ENCODE data around the gene ZCCHC14. TPM values are rescaled to one million over a fixed set of nuclear protein-coding genes. Genes with fewer than 3 reads are reported as not detected.
A peak's percentile ranks its signal among the peaks of the same experiment; 100 is the strongest.

ZCCHC14 gene
- total and polyA plus RNA-seq, 2 donors (not counting 1 experiment from before 2014, with no cell fraction given) = 0.70 to 4.4 TPM

- peak overlapping the region; percentile 83 to 95 for H3K27ac ChIP-seq (ENCODE audit: low read length in 2 of 2)
- Mint-ChIP-seq H3K27ac (peak overlapping the region; percentile 96), H3K4me3 (peak overlapping the region; percentile 87), H3K27me3 (no peaks in the 10 kb centered on the region), H3K9me3 (ENCODE audit: insufficient read depth) (peaks cover 3% of the 10 kb centered on the region), H3K4me1 (peaks cover 56% of the 10 kb centered on the region)
- H3K4me1 ChIP-seq (ENCODE audit: control insufficient read depth in 2 of 2, insufficient read depth in 2 of 2, low read length in 2 of 2) = peaks cover 51 to 57% of the 10 kb centered on the region in 2 donors
- H3K4me3 ChIP-seq (ENCODE audit: control extremely low read depth in 1 of 5, extremely low read depth in 1 of 5, insufficient read depth in 1 of 5, low read depth in 2 of 5, low read length in 4 of 5) = peak overlapping the region; percentile 8 to 68 (median 57)
- POLR2A ChIA-PET = no interaction called here
- DNase-seq (no peak), ATAC-seq (ENCODE audit: low read depth) (no peak)
- no peaks in the 10 kb centered on the region for H3K9me3 ChIP-seq (ENCODE audit: control extremely low read depth in 1 of 3, control insufficient read depth in 2 of 3, insufficient read depth in 1 of 3, low read length in 2 of 3)
- peak overlapping the region; percentile 81 for H3K4me2 ChIP-seq (replicated peaks; ENCODE audit: low read depth, low read length, poor library complexity, severe bottlenecking)
- CTCF ChIA-PET = no interaction called here
- WGBS (ENCODE audit: insufficient coverage) = 13% methylated on average over 43 of the region's 44 CpGs
- intact Hi-C loops (cut with micrococcal nuclease) = no loop called here
- H3K36me3 ChIP-seq (replicated peaks in 1 of 2; ENCODE audit: control extremely low read depth in 1 of 2, control insufficient read depth in 1 of 2, extremely low read depth in 1 of 2, insufficient read depth in 2 of 2, low read length in 1 of 2) = no peaks in the 10 kb centered on the region
- peaks cover 38% of the 10 kb centered on the region for H3K79me2 ChIP-seq (ENCODE audit: control insufficient read depth, insufficient read depth, low read length)
- H4K20me1 ChIP-seq (ENCODE audit: control insufficient read depth, insufficient read depth, low read length, poor library complexity, severe bottlenecking) = peaks cover 38% of the 10 kb centered on the region
- peak overlapping the region; percentile 75 for H3K9ac ChIP-seq (ENCODE audit: low read length)
- H3K27me3 ChIP-seq (replicated peaks in 1 of 4; ENCODE audit: control extremely low read depth in 1 of 4, control insufficient read depth in 3 of 4, insufficient read depth in 4 of 4, low read length in 3 of 4) = no peaks in the 10 kb centered on the region
- no peak for TF ChIP-seq EZH2 (IDR thresholded peaks at IDR 0.05; ENCODE audit: borderline replicate concordance, insufficient read depth, low read depth, low read length, poor library complexity, severe bottlenecking)
- TF ChIP-seq, protein P1, sequence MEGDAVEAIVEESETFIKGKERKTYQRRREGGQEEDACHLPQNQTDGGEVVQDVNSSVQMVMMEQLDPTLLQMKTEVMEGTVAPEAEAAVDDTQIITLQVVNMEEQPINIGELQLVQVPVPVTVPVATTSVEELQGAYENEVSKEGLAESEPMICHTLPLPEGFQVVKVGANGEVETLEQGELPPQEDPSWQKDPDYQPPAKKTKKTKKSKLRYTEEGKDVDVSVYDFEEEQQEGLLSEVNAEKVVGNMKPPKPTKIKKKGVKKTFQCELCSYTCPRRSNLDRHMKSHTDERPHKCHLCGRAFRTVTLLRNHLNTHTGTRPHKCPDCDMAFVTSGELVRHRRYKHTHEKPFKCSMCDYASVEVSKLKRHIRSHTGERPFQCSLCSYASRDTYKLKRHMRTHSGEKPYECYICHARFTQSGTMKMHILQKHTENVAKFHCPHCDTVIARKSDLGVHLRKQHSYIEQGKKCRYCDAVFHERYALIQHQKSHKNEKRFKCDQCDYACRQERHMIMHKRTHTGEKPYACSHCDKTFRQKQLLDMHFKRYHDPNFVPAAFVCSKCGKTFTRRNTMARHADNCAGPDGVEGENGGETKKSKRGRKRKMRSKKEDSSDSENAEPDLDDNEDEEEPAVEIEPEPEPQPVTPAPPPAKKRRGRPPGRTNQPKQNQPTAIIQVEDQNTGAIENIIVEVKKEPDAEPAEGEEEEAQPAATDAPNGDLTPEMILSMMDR (IDR thresholded peaks at IDR 0.05) = no peak
- H2AFZ ChIP-seq (ENCODE audit: insufficient read depth, low read depth, low read length, poor library complexity, severe bottlenecking) = peak overlapping the region; percentile 77
Measured at GRCh38 chr16:87391324-87391949, 101.4 kb downstream of the ZCCHC14 start.

DNA sequence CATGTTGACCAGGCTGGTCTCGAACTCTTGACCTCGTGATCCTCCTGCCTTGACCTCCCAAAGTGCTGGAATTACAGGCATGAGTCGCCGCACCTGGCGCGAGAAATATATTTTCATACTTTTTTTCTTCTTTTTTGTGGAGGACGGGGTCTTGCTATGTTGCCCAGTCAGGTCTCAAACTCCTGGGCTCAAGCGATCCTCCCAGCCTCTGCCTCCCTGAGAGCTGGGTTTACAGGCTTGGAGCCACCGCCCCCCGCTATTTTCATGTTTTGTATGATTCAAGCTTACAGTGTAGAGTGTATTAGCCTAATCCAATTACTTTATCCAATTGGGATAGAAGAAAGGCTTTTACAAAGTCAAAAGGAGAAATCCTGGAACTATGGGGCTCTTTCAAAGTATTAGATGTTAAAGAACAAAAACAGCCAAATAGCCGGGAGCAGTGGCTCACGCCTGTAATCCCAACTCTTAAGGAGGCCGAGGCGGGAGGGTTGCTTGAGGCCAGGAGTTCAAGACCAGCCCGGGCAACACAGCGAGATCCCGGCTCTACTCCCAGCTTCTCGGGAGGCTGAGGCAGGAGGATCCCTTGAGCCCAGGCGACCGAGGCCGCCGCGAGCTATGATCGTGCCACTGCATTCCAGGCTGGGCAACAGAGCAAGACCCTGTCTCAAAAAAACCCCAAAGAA is 102.0 kb downstream of the ZCCHC14 start:
- intact Hi-C loops (cut with micrococcal nuclease) = no loop called here
- Mint-ChIP-seq H3K27ac (peak overlapping the region; percentile 96), H3K9me3 (ENCODE audit: insufficient read depth) (peaks cover 3% of the 10 kb centered on the region), H3K27me3 (no peaks in the 10 kb centered on the region), H3K4me3 (peak overlapping the region; percentile 87), H3K4me1 (peaks cover 59% of the 10 kb centered on the region)
- Histone ChIP-seq H3K27me3 (replicated peaks in 1 of 4; ENCODE audit: control extremely low read depth in 1 of 4, control insufficient read depth in 3 of 4, insufficient read depth in 4 of 4, low read length in 3 of 4) (no peaks in the 10 kb centered on the region), H3K4me3 (ENCODE audit: control extremely low read depth in 1 of 5, extremely low read depth in 1 of 5, insufficient read depth in 1 of 5, low read depth in 2 of 5, low read length in 4 of 5) (peak overlapping the region in 1 of 5 experiments; percentile 57), H2AFZ (ENCODE audit: insufficient read depth, low read depth, low read length, poor library complexity, severe bottlenecking) (peak overlapping the region; percentile 77), H3K79me2 (ENCODE audit: control insufficient read depth, insufficient read depth, low read length) (peaks cover 32% of the 10 kb centered on the region), H3K4me1 (ENCODE audit: control insufficient read depth in 2 of 2, insufficient read depth in 2 of 2, low read length in 2 of 2) (peaks cover 51 to 63% of the 10 kb centered on the region in 2 donors), H3K36me3 (replicated peaks in 1 of 2; ENCODE audit: control extremely low read depth in 1 of 2, control insufficient read depth in 1 of 2, extremely low read depth in 1 of 2, insufficient read depth in 2 of 2, low read length in 1 of 2) (no peaks in the 10 kb centered on the region), H3K4me2 (replicated peaks; ENCODE audit: low read depth, low read length, poor library complexity, severe bottlenecking) (peak overlapping the region; percentile 81), H4K20me1 (ENCODE audit: control insufficient read depth, insufficient read depth, low read length, poor library complexity, severe bottlenecking) (peaks cover 31% of the 10 kb centered on the region), H3K9me3 (ENCODE audit: control extremely low read depth in 1 of 3, control insufficient read depth in 2 of 3, insufficient read depth in 1 of 3, low read length in 2 of 3) (no peaks in the 10 kb centered on the region), H3K9ac (ENCODE audit: low read length) (peak overlapping the region; percentile 75), H3K27ac (ENCODE audit: low read length in 2 of 2) (peak overlapping the region; percentile 83 to 95)
- TF ChIP-seq EZH2 (IDR thresholded peaks at IDR 0.05; ENCODE audit: borderline replicate concordance, insufficient read depth, low read depth, low read length, poor library complexity, severe bottlenecking) = no peak
- TF ChIP-seq, protein P1 (IDR thresholded peaks at IDR 0.05) = no peak
- ATAC-seq (ENCODE audit: low read depth) = no peak
- POLR2A ChIA-PET = no interaction called here
- CTCF ChIA-PET = no interaction called here
- no peak for DNase-seq
- WGBS (ENCODE audit: insufficient coverage) = 99% methylated on average over 14 of the region's 24 CpGs

Data from B cell (primary cell).